Testis (tissue), 3 donors: ENCODE measurements around the gene DYRK4. TPM values are rescaled to one million over a fixed set of nuclear protein-coding genes. Genes with fewer than 3 reads are reported as not detected.

ENCODE experiments used
- DNase-seq: peaks from one replicate; pipeline ENCODE4 v3.0.0-alpha.2; 2019
- H3K27ac ChIP-seq, 2 donors: fragments of 200-600 bp; sonication (generic); one replicate each; pipeline ENCODE4 v1.5.1; 2019
- H3K27me3 ChIP-seq: fragments of 200-600 bp; sonication (generic); one replicate; pipeline ENCODE4 v1.5.1; 2019
- H3K36me3 ChIP-seq: fragments of 200-600 bp; sonication (generic); one replicate; pipeline ENCODE4 v1.5.1; 2017; ENCODE audit warnings: low read depth; ENCODE audit errors: missing control alignments
- H3K4me1 ChIP-seq: fragments of 200-600 bp; sonication (generic); one replicate; pipeline ENCODE4 v1.5.1; 2019
- H3K4me3 ChIP-seq, 2 donors: fragments of 200-600 bp; sonication (generic); one replicate each; pipeline ENCODE4 v1.5.1; 2017 to 2019
- H3K9me3 ChIP-seq: fragments of 200-600 bp; sonication (generic); one replicate; pipeline ENCODE4 v1.5.1; 2017
- POLR2A ChIP-seq: fragments of 450-650 bp; IDR thresholded peaks from one replicate; pipeline ENCODE4 v1.6.1; 2017; ENCODE audit warnings: antibody characterized with exemption, mild to moderate bottlenecking, moderate library complexity
- whole genome bisulfite sequencing, 2 donors: methylation state at CpG; one replicate each; pipeline ENCODE4 v1.1.5; 2018; 5-methylcytosine and 5-hydroxymethylcytosine counted together
- intact Hi-C: fragments of 100-400 bp; cut with DNase I; formaldehyde crosslinking; loops from one replicate; pipeline ENCODE4 v1.15.1; 2023; ENCODE audit warnings: low total_unique reads
- polyA plus RNA-seq: library from polyadenylated mRNA; stranded (reverse); fragments of 350-450 nt; fragmentation: Illumina TruSeq; extraction: RNeasy Lipid Tissue Mini Kit (QIAGEN cat#74804); gene quantifications from one replicate; pipeline ENCODE4 v1.2.3, GENCODE V29; 2014; ENCODE audit warnings: low read depth, low replicate concordance; ENCODE audit not compliant: insufficient read depth
- total RNA-seq, 2 donors: library from RNA; depleted of rRNA; stranded (reverse); fragments of >200 nt; gene quantifications; one replicate each; pipeline ENCODE4 v1.2.3, GENCODE V29; 2016
- TF ChIP-seq, protein P1 (sequence below), 3 experiments: fragments of 450-650 bp in 2 of 3; fragments of 200-600 bp in 1 of 3; sonication (generic) in 1 of 3; IDR thresholded peaks; one replicate each; pipeline ENCODE4 v1.5.1; 2016 to 2019; ENCODE audit warnings: antibody characterized with exemption in 3 of 3, mild to moderate bottlenecking in 2 of 3, moderate library complexity in 1 of 3

The DYRK4 gene
- total and polyA plus RNA-seq, 3 donors from 2014 or later = 91.2 to 189 (median 138) TPM

DNA sequence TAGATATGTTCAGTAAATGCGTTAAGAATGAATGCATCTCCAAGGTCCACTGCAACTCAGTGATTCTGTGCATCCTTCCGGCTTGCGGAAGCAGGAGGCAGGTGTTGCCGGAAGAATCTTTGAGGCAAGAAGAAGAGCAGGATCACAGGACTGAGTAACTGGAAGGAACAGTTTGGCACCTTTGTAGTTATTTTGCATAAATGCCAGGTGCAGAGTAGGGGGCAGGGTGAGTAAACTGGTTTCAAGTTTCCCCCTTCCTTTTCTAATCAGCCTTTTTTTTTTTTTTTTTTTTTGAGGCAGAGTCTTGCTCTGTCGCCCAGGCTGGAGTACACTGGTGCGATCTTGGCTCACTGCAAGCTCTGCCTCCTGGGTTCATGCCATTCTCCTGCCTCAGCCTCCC, 22.3 kb downstream of the DYRK4 start:
- H3K4me1 ChIP-seq = no peaks in the 10 kb centered on the region
- no peak overlapping the region for H3K27ac ChIP-seq
- no peak for TF ChIP-seq POLR2A
- TF ChIP-seq, protein P1, sequence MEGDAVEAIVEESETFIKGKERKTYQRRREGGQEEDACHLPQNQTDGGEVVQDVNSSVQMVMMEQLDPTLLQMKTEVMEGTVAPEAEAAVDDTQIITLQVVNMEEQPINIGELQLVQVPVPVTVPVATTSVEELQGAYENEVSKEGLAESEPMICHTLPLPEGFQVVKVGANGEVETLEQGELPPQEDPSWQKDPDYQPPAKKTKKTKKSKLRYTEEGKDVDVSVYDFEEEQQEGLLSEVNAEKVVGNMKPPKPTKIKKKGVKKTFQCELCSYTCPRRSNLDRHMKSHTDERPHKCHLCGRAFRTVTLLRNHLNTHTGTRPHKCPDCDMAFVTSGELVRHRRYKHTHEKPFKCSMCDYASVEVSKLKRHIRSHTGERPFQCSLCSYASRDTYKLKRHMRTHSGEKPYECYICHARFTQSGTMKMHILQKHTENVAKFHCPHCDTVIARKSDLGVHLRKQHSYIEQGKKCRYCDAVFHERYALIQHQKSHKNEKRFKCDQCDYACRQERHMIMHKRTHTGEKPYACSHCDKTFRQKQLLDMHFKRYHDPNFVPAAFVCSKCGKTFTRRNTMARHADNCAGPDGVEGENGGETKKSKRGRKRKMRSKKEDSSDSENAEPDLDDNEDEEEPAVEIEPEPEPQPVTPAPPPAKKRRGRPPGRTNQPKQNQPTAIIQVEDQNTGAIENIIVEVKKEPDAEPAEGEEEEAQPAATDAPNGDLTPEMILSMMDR (IDR thresholded peaks at IDR 0.05) = no peak
- no peak for DNase-seq
- no peaks in the 10 kb centered on the region for H3K36me3 ChIP-seq
- H3K27me3 ChIP-seq = no peaks in the 10 kb centered on the region
- no peak overlapping the region for H3K4me3 ChIP-seq
- intact Hi-C loops = no loop called here
- 88 to 98% methylated on average over 6 of the region's 6 CpGs for WGBS, 2 donors
- H3K9me3 ChIP-seq = no peaks in the 10 kb centered on the region

DNA sequence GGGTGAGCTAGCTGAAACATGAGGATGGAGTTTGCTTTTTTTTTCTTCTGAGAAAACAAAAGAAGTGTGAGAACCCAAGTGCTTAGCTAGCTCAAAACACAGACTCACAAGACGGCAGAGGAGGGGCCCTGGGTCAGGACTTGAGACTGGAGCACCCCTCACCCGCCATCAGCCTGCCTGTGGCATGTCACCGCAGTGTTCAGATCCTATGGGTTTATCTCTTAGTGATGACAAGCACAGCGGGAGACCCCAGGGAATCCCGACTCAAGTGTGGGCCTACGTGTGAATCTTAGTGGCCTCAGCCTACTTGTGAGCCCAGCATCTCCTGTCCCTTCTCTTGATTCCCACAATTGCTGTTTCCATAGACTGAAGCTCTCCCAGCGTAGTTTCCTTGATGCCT, 22.9 kb downstream of the DYRK4 start:
- intact Hi-C loops = no loop called here
- Histone ChIP-seq H3K27ac (no peak overlapping the region), H3K27me3 (no peaks in the 10 kb centered on the region), H3K36me3 (no peaks in the 10 kb centered on the region), H3K9me3 (no peaks in the 10 kb centered on the region), H3K4me1 (no peaks in the 10 kb centered on the region), H3K4me3 (no peak overlapping the region)
- WGBS, 2 donors = 83 to 88% methylated on average over 7 of the region's 7 CpGs
- no peak for DNase-seq
- TF ChIP-seq POLR2A = no peak
- TF ChIP-seq, protein P1 (IDR thresholded peaks at IDR 0.05) = no peak

DNA sequence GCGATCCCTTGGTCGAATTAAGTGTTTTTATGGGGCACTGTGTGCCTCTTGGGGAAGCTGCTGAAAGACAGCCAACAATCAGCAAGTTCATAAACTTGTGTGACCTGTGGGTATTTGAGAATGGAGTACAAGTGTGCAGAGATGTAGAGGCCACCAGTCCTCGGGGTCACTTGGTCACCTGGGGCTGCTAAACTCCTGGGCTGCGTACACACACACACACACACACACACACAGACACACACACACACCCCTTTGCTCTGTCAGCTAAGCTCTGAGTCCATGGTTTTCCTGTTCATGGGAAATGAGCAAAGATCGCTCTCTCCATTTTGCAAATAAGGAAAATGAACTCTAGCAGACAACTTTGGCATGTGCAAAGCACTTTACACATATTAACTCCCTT, 24.5 kb downstream of the DYRK4 start:
- intact Hi-C loops = no loop called here
- Histone ChIP-seq H3K27ac (no peak overlapping the region), H3K27me3 (no peaks in the 10 kb centered on the region), H3K4me1 (no peaks in the 10 kb centered on the region), H3K4me3 (no peak overlapping the region), H3K36me3 (no peaks in the 10 kb centered on the region), H3K9me3 (no peaks in the 10 kb centered on the region)
- TF ChIP-seq, protein P1 (IDR thresholded peaks at IDR 0.05) = no peak
- TF ChIP-seq POLR2A = no peak
- no peak for DNase-seq
- 70 to 76% methylated on average over 5 of the region's 5 CpGs for WGBS, 2 donors

DNA sequence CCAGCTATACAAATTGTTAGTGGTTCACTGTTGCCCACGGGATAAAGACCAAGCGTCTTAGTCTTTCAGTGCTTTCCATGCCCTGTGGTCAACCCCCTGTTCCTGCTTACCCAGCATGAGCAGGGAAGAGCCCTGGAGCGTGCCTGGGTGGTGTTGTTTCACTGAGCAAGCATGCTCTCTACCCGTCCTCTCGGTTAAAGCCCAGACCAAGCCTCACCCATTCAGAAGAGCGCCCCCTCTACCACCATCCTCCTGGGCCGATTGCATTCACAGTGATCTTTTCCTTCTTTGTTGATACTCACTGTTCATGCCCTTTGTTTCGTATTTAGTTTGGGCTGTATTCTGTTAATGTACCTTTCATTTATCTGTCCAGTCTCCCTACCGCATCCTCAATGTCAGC, 25.1 kb downstream of the DYRK4 start:
- no peak for DNase-seq
- TF ChIP-seq, protein P1 (IDR thresholded peaks at IDR 0.05) = no peak
- no peak for TF ChIP-seq POLR2A
- intact Hi-C loops = no loop called here
- Histone ChIP-seq H3K36me3 (no peaks in the 10 kb centered on the region), H3K4me3 (no peak overlapping the region), H3K9me3 (no peaks in the 10 kb centered on the region), H3K4me1 (no peaks in the 10 kb centered on the region), H3K27me3 (no peaks in the 10 kb centered on the region), H3K27ac (no peak overlapping the region)
- 69 to 70% methylated on average over 9 of the region's 9 CpGs for WGBS, 2 donors

DNA sequence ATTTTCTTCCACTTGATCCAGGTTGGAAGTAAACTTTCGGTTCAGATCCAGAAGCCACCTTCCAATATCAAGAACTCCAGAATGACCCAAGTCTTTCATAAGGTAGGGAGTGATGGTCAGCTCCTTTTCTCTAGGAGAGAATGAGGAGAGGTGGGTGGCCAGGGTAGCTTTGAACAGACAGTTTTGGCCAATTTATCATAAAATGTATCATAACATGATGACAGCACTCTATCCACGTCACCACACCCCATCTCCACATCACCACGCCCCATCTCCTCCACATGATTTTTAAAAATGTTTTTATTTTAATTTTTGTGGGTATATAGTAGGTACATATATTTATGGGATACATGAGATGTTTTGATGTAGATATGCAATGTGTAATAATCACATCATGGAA, 26.9 kb downstream of the DYRK4 start:
- Histone ChIP-seq H3K9me3 (no peaks in the 10 kb centered on the region), H3K4me3 (no peak overlapping the region), H3K27ac (no peak overlapping the region), H3K27me3 (no peaks in the 10 kb centered on the region), H3K4me1 (no peaks in the 10 kb centered on the region), H3K36me3 (no peaks in the 10 kb centered on the region)
- 96 to 97% methylated on average over 3 of the region's 3 CpGs for WGBS, 2 donors
- DNase-seq = no peak
- TF ChIP-seq, protein P1 (IDR thresholded peaks at IDR 0.05) = no peak
- TF ChIP-seq POLR2A = no peak
- intact Hi-C loops = no loop called here
